Activated T-cell treated with anti-CD3 and anti-CD28 coated beads for 48 hours (primary cell): ENCODE measurements around the gene NHERF2.

ENCODE experiments used
- DNase-seq: peaks from one replicate; pipeline ENCODE4 v3.0.0-alpha.2; 2020; ENCODE audit warnings: low read depth

NHERF2 gene

GRCh38 chr16:2040787-2041522, 14.3 kb downstream of the NHERF2 start:
- DNase-seq = no peak

- DNase-seq = no peak
Observed at GRCh38 chr16:2042171-2042985, 15.7 kb downstream of the NHERF2 start.

GRCh38 chr16:2042986-2043666, 16.4 kb downstream of the NHERF2 start:
- DNase-seq = no peak

GRCh38 chr16:2043667-2044451, 17.2 kb downstream of the NHERF2 start:
- no peak for DNase-seq

- no peak for DNase-seq
Observed at GRCh38 chr16:2044541-2044940, 17.8 kb downstream of the NHERF2 start.

- DNase-seq = no peak
Observed at GRCh38 chr16:2045965-2046892, 19.5 kb downstream of the NHERF2 start.

GRCh38 chr16:2046893-2047329, 20.2 kb downstream of the NHERF2 start:
- DNase-seq = no peak

GRCh38 chr16:2047330-2048115, 20.8 kb downstream of the NHERF2 start, which contains the start of the genes NTHL1 and TSC2:
NTHL1 (minus strand) TSS chr16:2047834; CDS start chr16:2047823, 11 bp downstream.
TSC2 (plus strand) TSS chr16:2047985; CDS start chr16:2048616, 631 bp downstream.
- peak; percentile 95 for DNase-seq

- DNase-seq = no peak
Observed at GRCh38 chr16:2048116-2048543, 21.4 kb downstream of the NHERF2 start.

GRCh38 chr16:2053211-2053610, 26.5 kb downstream of the NHERF2 start:
- no peak for DNase-seq

GRCh38 chr16:2053897-2054296, 27.2 kb downstream of the NHERF2 start:
- no peak for DNase-seq

- no peak for DNase-seq
Observed at GRCh38 chr16:2054543-2055245, 28.0 kb downstream of the NHERF2 start.

GRCh38 chr16:2056077-2056476, 29.4 kb downstream of the NHERF2 start:
- DNase-seq = no peak

GRCh38 chr16:2056681-2057407, 30.1 kb downstream of the NHERF2 start:
- DNase-seq = no peak

GRCh38 chr16:2057438-2057837, 30.7 kb downstream of the NHERF2 start:
- no peak for DNase-seq

GRCh38 chr16:2058420-2058819, 31.7 kb downstream of the NHERF2 start:
- DNase-seq = no peak

- no peak for DNase-seq
Observed at GRCh38 chr16:2058872-2059271, 32.2 kb downstream of the NHERF2 start.

GRCh38 chr16:2060346-2060745, 33.6 kb downstream of the NHERF2 start:
- DNase-seq = no peak
